GM12878 (cell line): ENCODE measurements around the gene DGKI. TPM values are rescaled to one million over a fixed set of nuclear protein-coding genes. Genes with fewer than 3 reads are reported as not detected.

Experiments used
- ATAC-seq: fragments of 200-7000 bp; cut with Tn5 transposase; 3 replicates; pipeline ENCODE4 v1.9.1; 2020; ENCODE audit warnings: mild to moderate bottlenecking, moderate library complexity
- BruUV-seq: library from RNA; stranded (reverse); fragments of 400-500 nt; replicated peaks from 2 replicates; lab custom pipeline; 2021; lab: Mats Ljungman, UMichigan
- CTCF ChIA-PET: fragments of 300-600 bp; sonication (Branson Sonifier 250); formaldehyde crosslinking; extraction: SDS; loops from one replicate; lab custom pipeline; 2021; ENCODE audit warnings: inconsistent platforms; lab: Yijun Ruan, JAX
- POLR2A ChIA-PET: fragments of 350-600 bp; formaldehyde crosslinking; extraction: SDS; loops from one replicate; lab custom pipeline; 2021; ENCODE audit warnings: inconsistent platforms; lab: Charles Lee
- RAD21 ChIA-PET: fragments of 300-600 bp; sonication (Branson Sonifier 250); formaldehyde crosslinking; loops from one replicate; lab custom pipeline; 2023; ENCODE audit warnings: antibody characterized with exemption; ENCODE audit not compliant: unreplicated experiment; lab: Charles Lee
- SMC1A ChIA-PET: fragments of 300-600 bp; sonication (Branson Sonifier 250); formaldehyde crosslinking; loops from one replicate; lab custom pipeline; 2023; ENCODE audit not compliant: unreplicated experiment, uncharacterized antibody; lab: Charles Lee
- DNase-seq: peaks from one replicate; pipeline ENCODE4 v3.0.0-alpha.2; 2011; ENCODE audit warnings: low read depth, low spot score
- FAIRE-seq: peaks from 3 replicates; lab custom pipeline; 2011; peaks lifted over from hg19 to GRCh38; lab: Jason Lieb, UNC
- H2AFZ ChIP-seq: 2 replicates; pipeline ENCODE4 v1.6.0; 2011; ENCODE audit warnings: low read depth, low read length, control low read depth; ENCODE audit not compliant: control insufficient read depth
- H3K27ac ChIP-seq: 2 replicates; pipeline ENCODE4 v1.5.1; 2011; ENCODE audit warnings: control low read depth; ENCODE audit not compliant: control insufficient read depth, insufficient read depth
- H3K27me3 ChIP-seq, 2 experiments: replicated peaks in 1 of 2; 2 replicates each; pipeline versions ENCODE4 v1.6.0 to v1.6.1; 2011; ENCODE audit warnings: low read length in 1 of 2; ENCODE audit not compliant: control insufficient read depth in 2 of 2, insufficient read depth in 2 of 2
- H3K36me3 ChIP-seq, 2 experiments: 2 replicates each; pipeline ENCODE4 v1.5.1; 2011; ENCODE audit warnings: low read length in 1 of 2; ENCODE audit not compliant: control insufficient read depth in 2 of 2, insufficient read depth in 2 of 2
- H3K4me1 ChIP-seq: 2 replicates; pipeline ENCODE4 v1.6.1; 2011; ENCODE audit warnings: mild to moderate bottlenecking, low read length, moderate library complexity, mixed read lengths; ENCODE audit not compliant: control insufficient read depth, insufficient read depth
- H3K4me2 ChIP-seq: 2 replicates; pipeline ENCODE4 v1.6.0; 2011; ENCODE audit warnings: control low read depth; ENCODE audit not compliant: control insufficient read depth, insufficient read depth
- H3K4me3 ChIP-seq: fragments of 200-600 bp; sonication (generic); 2 replicates; pipeline ENCODE4 v1.5.1; 2016
- H3K79me2 ChIP-seq: 2 replicates; pipeline ENCODE4 v1.6.0; 2011; ENCODE audit warnings: low read length; ENCODE audit not compliant: control insufficient read depth, insufficient read depth
- H3K9ac ChIP-seq: 2 replicates; pipeline ENCODE4 v1.8.0; 2011; ENCODE audit warnings: low read length, control low read depth, mixed read lengths; ENCODE audit not compliant: control insufficient read depth, insufficient read depth
- H3K9me3 ChIP-seq: replicated peaks from 3 replicates; pipeline ENCODE4 v1.5.1; 2011; ENCODE audit warnings: mild to moderate bottlenecking, low read length; ENCODE audit not compliant: control insufficient read depth, insufficient read depth
- H4K20me1 ChIP-seq: 2 replicates; pipeline ENCODE4 v1.6.0; 2011; ENCODE audit not compliant: control insufficient read depth, insufficient read depth
- BCL11A ChIP-seq: IDR thresholded peaks from 2 replicates; pipeline ENCODE4 v1.6.1; 2011; ENCODE audit warnings: low read depth, low read length
- CBX3 ChIP-seq: fragments of 200-600 bp; sonication (generic); IDR thresholded peaks from 2 replicates; pipeline ENCODE4 v1.6.1; 2016; ENCODE audit warnings: low read depth, borderline replicate concordance
- CHD4 ChIP-seq: fragments of 200-600 bp; sonication (generic); IDR thresholded peaks from 2 replicates; pipeline ENCODE4 v1.6.1; 2016; ENCODE audit warnings: mild to moderate bottlenecking
- HSF1 ChIP-seq: fragments of 150-350 bp; IDR thresholded peaks from 2 replicates; pipeline ENCODE4 v1.6.1; 2014; ENCODE audit warnings: mild to moderate bottlenecking, low read depth, low read length
- IRF3 ChIP-seq: fragments of 450-650 bp; IDR thresholded peaks from 2 replicates; pipeline ENCODE4 v1.6.1; 2014; ENCODE audit warnings: mild to moderate bottlenecking
- IRF4 ChIP-seq: IDR thresholded peaks from 2 replicates; pipeline ENCODE4 v1.6.1; 2011; ENCODE audit warnings: low read depth, low read length
- MLLT1 ChIP-seq: fragments of 450-650 bp; IDR thresholded peaks from 2 replicates; pipeline ENCODE4 v1.6.1; 2016; ENCODE audit warnings: mild to moderate bottlenecking
- MTA2 ChIP-seq: fragments of 450-650 bp; IDR thresholded peaks from 2 replicates; pipeline ENCODE4 v1.6.1; 2016; ENCODE audit warnings: low read depth, mild to moderate bottlenecking, moderate library complexity
- SKIL ChIP-seq: fragments of 450-650 bp; IDR thresholded peaks from 2 replicates; pipeline ENCODE4 v1.6.1; 2017; ENCODE audit warnings: mild to moderate bottlenecking, low read depth, inconsistent platforms; ENCODE audit not compliant: poor library complexity, severe bottlenecking
- SRF ChIP-seq, 2 experiments: IDR thresholded peaks; 2 replicates each; pipeline ENCODE4 v1.6.1; 2011; ENCODE audit warnings: low read depth in 2 of 2, low read length in 2 of 2, mild to moderate bottlenecking in 1 of 2, moderate library complexity in 1 of 2
- TCF3 ChIP-seq: IDR thresholded peaks from 2 replicates; pipeline ENCODE4 v1.6.1; 2012; ENCODE audit warnings: low read depth, mild to moderate bottlenecking, low read length, borderline replicate concordance; ENCODE audit not compliant: insufficient read depth
- ZSCAN29 ChIP-seq: fragments of 450-650 bp; IDR thresholded peaks from 2 replicates; pipeline ENCODE4 v1.6.1; 2017; ENCODE audit warnings: mild to moderate bottlenecking, moderate library complexity
- ZZZ3 ChIP-seq: IDR thresholded peaks from 2 replicates; pipeline ENCODE4 v1.6.1; 2011; ENCODE audit warnings: low read depth; ENCODE audit not compliant: control insufficient read depth, insufficient read length
- WGBS: methylation state at CpG from one replicate; pipeline ENCODE4 v1.1.6; 2016; ENCODE audit warnings: low lambda C conversion rate; ENCODE audit not compliant: insufficient replicate concordance, insufficient coverage; ENCODE audit errors: missing lambda C conversion rate; 5-methylcytosine and 5-hydroxymethylcytosine counted together
- in situ Hi-C: fragments of 300-500 bp; cut with MboI; formaldehyde crosslinking; loops from 9 replicates; pipeline ENCODE4 v1.14.3; 2018; ENCODE audit warnings: mixed read lengths
- intact Hi-C: fragments of 100-400 bp; cut with micrococcal nuclease; formaldehyde crosslinking; loops from one replicate; pipeline ENCODE4 v1.14.2; 2022; ENCODE audit not compliant: unreplicated experiment
- polyA plus RNA-seq, 11 experiments: library from polyadenylated mRNA; depleted of rRNA in 4 of 11; unstranded in 6 of 11; stranded (reverse) in 5 of 11; fragments of >200 nt; fragmentation: Nextera tagmentation in 4 of 11; fragmentation: Illumina TruSeq in 1 of 11; extraction: Ambion mirVana in 4 of 11; extraction: Trizol in 1 of 11; gene quantifications; 1 replicate in 1 of 11; 2 replicates in 10 of 11; pipeline versions ENCODE4 v1.2.1 to v1.2.3, GENCODE V29; 2011 to 2016; ENCODE audit warnings: inconsistent platforms in 2 of 11, missing spikeins in 2 of 11, low read depth in 1 of 11
- total RNA-seq, 4 experiments: library from RNA; depleted of rRNA in 3 of 4; stranded (reverse); fragments of >200 nt in 3 of 4; fragmentation: Illumina TruSeq in 1 of 4; extraction: Trizol in 1 of 4; gene quantifications; 2 replicates each; pipeline versions ENCODE4 v1.2.1 to v1.2.3, GENCODE V29; 2013 to 2021

DGKI gene
- total and polyA plus RNA-seq, 10 of the 15 experiments (the other 5 are each of a cell fraction or from before 2014, with no cell fraction given) = 10.4 to 37.1 (median 22.1) TPM

- TF ChIP-seq HSF1 (no peak), IRF3 (no peak), MTA2 (no peak), IRF4 (no peak)
Measured at GRCh38 chr7:137657476-137658189, 189.1 kb downstream of the DGKI start (continued).

- no peaks in the 10 kb centered on the region for H3K4me1 ChIP-seq
- no peaks in the 10 kb centered on the region for H3K27me3 ChIP-seq
- no peak for FAIRE-seq
- no TSS peak for BruUV-seq
- no peak for ATAC-seq
- ChIA-PET RAD21 (interaction anchor here (0.6 to 8.8 kb wide), 54 partner anchors 12 to 367 kb away, joined by 3 to 141 read pairs (median 6); partner anchors contain the start of gene CREB3L2), POLR2A (interaction anchor here (1.0 to 3.7 kb wide), 5 partner anchors 10 to 190 kb away, joined by 3 to 23 read pairs (median 4); partner anchors contain the start of gene DGKI), SMC1A (interaction anchor here (0.8 to 10.6 kb wide), 84 partner anchors 11 to 367 kb away, joined by 3 to 173 read pairs (median 5); partner anchors contain the start of gene CREB3L2), CTCF (interaction anchor here (0.8 to 7.5 kb wide), 66 partner anchors 9 to 1082 kb away, joined by 3 to 156 read pairs (median 7); partner anchors contain the start of genes CREB3L2 and DGKI)
- no peak overlapping the region for H3K9ac ChIP-seq
- in situ Hi-C loops = loop anchor here (5.0 kb wide), 2 partner anchors 240 to 350 kb away; no protein-coding TSS in a partner anchor
- no peak overlapping the region for H3K27ac ChIP-seq
- intact Hi-C loops = loop anchor here (1.0 to 10.0 kb wide), 4 partner anchors 160 to 1078 kb away; no protein-coding TSS in a partner anchor
- no peak overlapping the region for H3K4me3 ChIP-seq
- no peaks in the 10 kb centered on the region for H3K9me3 ChIP-seq
- no peak overlapping the region for H2AFZ ChIP-seq
- H4K20me1 ChIP-seq = no peaks in the 10 kb centered on the region
- H3K4me2 ChIP-seq = no peak overlapping the region
- H3K79me2 ChIP-seq = no peaks in the 10 kb centered on the region
- TF ChIP-seq SKIL = no peak
- no peak for TF ChIP-seq CHD4
- TF ChIP-seq BCL11A = no peak
- no peak for TF ChIP-seq MLLT1
- TF ChIP-seq ZZZ3 = no peak
- no peak for TF ChIP-seq TCF3
- TF ChIP-seq SRF (IDR thresholded peaks at IDR 0.05; ENCODE audit: low read depth in 2 of 2, low read length in 2 of 2) = no peak
- TF ChIP-seq CBX3 = no peak
- TF ChIP-seq ZSCAN29 = no peak
- H3K36me3 ChIP-seq = no peaks in the 10 kb centered on the region
- WGBS = 54% methylated on average over 3 of the region's 3 CpGs
- no peak for DNase-seq
Measured at GRCh38 chr7:137656850-137657232, 189.9 kb downstream of the DGKI start.
